MG63 (cell line): ENCODE results near the gene RTN4RL1. TPM values are rescaled to one million over a fixed set of nuclear protein-coding genes. Genes with fewer than 3 reads are reported as not detected.
"Not testable (repeated sequence)": the region's sequence is repeated elsewhere in the genome, so short reads cannot be mapped to it uniquely, and the experiment has no call there.

ENCODE experiments used
- DNase-seq: peaks from one replicate; pipeline ENCODE4 v3.0.0-alpha.2; 2020
- H3K27me3 ChIP-seq: fragments of 250-450 bp; sonication (Bioruptor Pico); 2 replicates; pipeline ENCODE4 v1.5.1; 2020; ENCODE audit warnings: mild to moderate bottlenecking, moderate library complexity
- H3K36me3 ChIP-seq: fragments of 250-450 bp; sonication (Bioruptor Pico); 2 replicates; pipeline ENCODE4 v1.5.1; 2020; ENCODE audit warnings: mild to moderate bottlenecking, moderate library complexity
- H3K4me3 ChIP-seq: fragments of 250-450 bp; sonication (Bioruptor Pico); 2 replicates; pipeline ENCODE4 v1.5.1; 2020; ENCODE audit warnings: mild to moderate bottlenecking, moderate library complexity
- H3K9me3 ChIP-seq: fragments of 250-450 bp; sonication (Bioruptor Pico); 2 replicates; pipeline ENCODE4 v1.5.1; 2020; ENCODE audit warnings: mild to moderate bottlenecking, moderate library complexity
- total RNA-seq: library from RNA; depleted of rRNA; stranded (reverse); fragments of >200 nt; shearing (Covaris generic); gene quantifications from 2 replicates; pipeline ENCODE4 v1.2.3, GENCODE V29; 2014; ENCODE audit warnings: low replicate concordance

Gene RTN4RL1
- total RNA-seq, 1 experiment from 2014 or later: 4.9 TPM

DNA sequence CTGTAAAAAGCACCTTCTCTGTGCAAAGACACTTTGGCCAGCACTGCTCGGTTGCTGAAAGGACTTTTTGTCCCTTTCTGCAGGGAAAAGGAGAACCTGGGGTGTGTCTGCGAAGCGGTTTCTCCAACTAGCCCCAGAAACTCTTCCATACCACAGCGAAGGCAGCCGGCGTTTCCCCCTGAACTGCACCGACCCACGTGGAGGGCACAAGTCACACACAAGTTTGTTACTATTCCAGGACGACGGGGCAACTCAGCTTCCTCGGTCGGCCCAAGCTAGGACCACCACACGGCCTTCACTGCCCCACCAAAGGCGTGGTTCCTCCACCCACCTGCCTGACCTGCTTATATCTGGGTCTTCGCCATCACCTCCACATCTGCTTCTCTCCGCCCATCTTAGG, 1.9 kb downstream of the RTN4RL1 start:
- DNase-seq: no peak
- no peak overlapping the region for H3K4me3 ChIP-seq
- H3K9me3 ChIP-seq: no peaks in the 10 kb centered on the region
- no peaks in the 10 kb centered on the region for H3K36me3 ChIP-seq
- no peaks in the 10 kb centered on the region for H3K27me3 ChIP-seq

GRCh38 chr17:2022647-2023240, 2.4 kb downstream of the RTN4RL1 start:
- H3K4me3 ChIP-seq: no peak overlapping the region
- no peaks in the 10 kb centered on the region for H3K9me3 ChIP-seq
- no peaks in the 10 kb centered on the region for H3K36me3 ChIP-seq
- H3K27me3 ChIP-seq: no peaks in the 10 kb centered on the region
- DNase-seq: no peak

GRCh38 chr17:2020721-2021120, 4.4 kb downstream of the RTN4RL1 start:
- Histone ChIP-seq H3K4me3 (no peak overlapping the region), H3K36me3 (no peaks in the 10 kb centered on the region), H3K9me3 (no peaks in the 10 kb centered on the region), H3K27me3 (no peaks in the 10 kb centered on the region)
- DNase-seq: no peak

- no peak for DNase-seq
- H3K27me3 ChIP-seq: no peaks in the 10 kb centered on the region
- no peak overlapping the region for H3K4me3 ChIP-seq
- no peaks in the 10 kb centered on the region for H3K36me3 ChIP-seq
- no peaks in the 10 kb centered on the region for H3K9me3 ChIP-seq
Observed at GRCh38 chr17:2019723-2020122, 5.4 kb downstream of the RTN4RL1 start.

DNA sequence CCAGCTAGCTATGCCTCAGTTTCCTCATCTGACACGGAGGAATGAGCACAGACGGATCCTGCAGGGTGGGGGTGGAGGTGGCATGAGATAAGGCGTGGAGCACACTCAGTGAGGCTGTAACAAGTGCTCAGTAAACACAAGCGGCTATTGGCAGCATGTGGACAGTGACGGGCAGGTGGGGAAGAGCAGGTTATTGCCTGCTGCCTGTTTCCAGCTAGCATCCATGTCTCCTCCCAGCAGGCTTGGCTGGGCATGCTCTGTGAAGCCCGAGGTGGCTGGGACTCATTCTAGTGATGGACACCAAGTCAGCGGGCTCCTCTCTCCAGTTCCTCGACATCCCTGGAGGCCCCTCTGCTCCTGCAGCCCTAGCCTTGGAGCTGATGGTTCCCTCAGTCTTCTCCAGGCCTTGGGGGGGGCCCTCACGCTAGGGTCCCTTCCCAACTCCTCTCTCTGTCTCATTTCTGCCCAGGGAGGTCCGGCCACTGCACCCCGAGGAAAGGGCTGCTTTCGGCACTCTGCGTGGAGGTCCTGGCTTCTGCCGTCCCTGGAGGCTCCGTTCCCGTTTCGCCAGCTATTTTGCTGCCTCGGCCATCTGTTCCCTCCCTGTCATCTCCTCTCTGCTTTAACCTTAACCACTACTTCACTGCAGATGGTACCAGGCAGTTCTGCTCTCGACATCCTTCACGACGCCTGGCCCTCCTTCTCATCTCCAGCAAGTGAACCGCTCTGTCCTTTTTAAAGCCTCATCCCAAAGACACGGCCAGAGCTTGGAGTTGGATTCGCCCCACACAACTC, 6.2 kb downstream of the RTN4RL1 start:
- Histone ChIP-seq H3K9me3 (no peaks in the 10 kb centered on the region), H3K4me3 (no peak overlapping the region), H3K36me3 (no peaks in the 10 kb centered on the region), H3K27me3 (no peaks in the 10 kb centered on the region)
- DNase-seq: no peak

DNA sequence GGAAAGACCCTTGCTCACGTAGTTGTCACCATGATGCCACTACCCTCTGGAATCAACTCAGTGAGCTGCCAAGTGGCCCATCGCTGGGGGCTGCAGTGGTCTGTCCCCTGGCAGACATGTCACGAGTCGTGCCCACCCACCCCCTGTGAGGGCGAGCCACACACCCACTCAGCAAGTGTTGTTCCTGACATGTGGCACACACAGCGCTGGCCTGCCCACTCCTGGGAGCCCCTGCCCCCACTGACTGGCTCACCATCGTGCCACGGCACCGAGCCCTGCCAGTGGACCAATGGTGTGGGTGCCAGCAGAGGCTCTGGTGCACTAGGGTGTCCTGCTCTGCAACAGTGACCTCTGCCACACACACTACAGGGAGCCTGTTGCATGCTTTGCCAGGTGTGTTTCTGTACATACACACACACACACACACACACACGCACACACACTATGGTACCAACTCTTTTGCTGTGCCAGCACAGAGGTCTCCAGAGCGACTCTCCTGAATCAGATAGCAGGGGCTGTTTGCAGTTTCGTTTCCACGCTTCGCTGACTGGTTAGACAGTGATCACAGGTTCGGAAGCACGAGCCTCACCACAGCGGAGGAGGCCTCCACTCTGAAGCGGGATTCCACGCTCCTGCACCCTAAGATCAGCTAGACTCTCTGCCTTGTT, 7.7 kb downstream of the RTN4RL1 start:
- H3K27me3 ChIP-seq: no peaks in the 10 kb centered on the region
- no peaks in the 10 kb centered on the region for H3K9me3 ChIP-seq
- no peaks in the 10 kb centered on the region for H3K36me3 ChIP-seq
- no peak overlapping the region for H3K4me3 ChIP-seq
- no peak for DNase-seq

DNA sequence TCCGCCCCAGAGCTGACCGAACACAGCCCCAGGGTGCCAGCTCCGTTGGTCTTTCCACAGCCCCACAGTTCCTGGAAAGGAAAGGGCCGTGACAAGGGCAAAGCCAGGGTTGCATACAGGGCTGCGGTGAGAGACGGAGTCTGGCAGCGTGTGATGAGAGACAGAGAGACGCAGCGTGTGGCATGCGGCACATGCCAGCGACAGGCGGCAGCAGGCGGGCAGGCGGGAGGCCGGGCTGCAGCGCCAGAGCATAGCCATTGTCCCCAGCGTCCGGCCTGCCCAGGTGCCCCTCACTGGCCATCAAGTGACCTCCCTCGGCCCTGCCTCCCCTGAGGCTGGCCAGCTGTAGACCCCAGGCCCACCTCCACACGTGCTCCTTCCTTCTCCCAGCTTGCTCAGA, 8.6 kb downstream of the RTN4RL1 start:
- Histone ChIP-seq H3K9me3 (no peaks in the 10 kb centered on the region), H3K27me3 (no peaks in the 10 kb centered on the region), H3K36me3 (no peaks in the 10 kb centered on the region), H3K4me3 (no peak overlapping the region)
- DNase-seq: no peak

GRCh38 chr17:2015314-2015713, 9.8 kb downstream of the RTN4RL1 start:
- no peak for DNase-seq
- H3K27me3 ChIP-seq: no peaks in the 10 kb centered on the region
- H3K9me3 ChIP-seq: no peaks in the 10 kb centered on the region
- H3K4me3 ChIP-seq: no peak overlapping the region
- no peaks in the 10 kb centered on the region for H3K36me3 ChIP-seq

- H3K36me3 ChIP-seq: no peaks in the 10 kb centered on the region
- no peak for DNase-seq
Observed at GRCh38 chr17:2013994-2014317, 11.2 kb downstream of the RTN4RL1 start.

GRCh38 chr17:2013220-2013993, 11.7 kb downstream of the RTN4RL1 start:
- H3K4me3 ChIP-seq, DNase-seq, H3K9me3 ChIP-seq, H3K36me3 ChIP-seq, H3K27me3 ChIP-seq: not testable (repeated sequence)

More at GRCh38 chr17:2013994-2014317, 11.2 kb downstream of the RTN4RL1 start:
- H3K27me3 ChIP-seq: no peaks in the 10 kb centered on the region
- H3K4me3 ChIP-seq: no peak overlapping the region
- H3K9me3 ChIP-seq: no peaks in the 10 kb centered on the region

GRCh38 chr17:2012499-2012898, 12.6 kb downstream of the RTN4RL1 start:
- no peaks in the 10 kb centered on the region for H3K27me3 ChIP-seq
- DNase-seq: no peak
- no peak overlapping the region for H3K4me3 ChIP-seq
- H3K36me3 ChIP-seq: no peaks in the 10 kb centered on the region
- H3K9me3 ChIP-seq: no peaks in the 10 kb centered on the region

GRCh38 chr17:2011411-2012371, 13.4 kb downstream of the RTN4RL1 start:
- H3K4me3 ChIP-seq: no peak overlapping the region

DNA sequence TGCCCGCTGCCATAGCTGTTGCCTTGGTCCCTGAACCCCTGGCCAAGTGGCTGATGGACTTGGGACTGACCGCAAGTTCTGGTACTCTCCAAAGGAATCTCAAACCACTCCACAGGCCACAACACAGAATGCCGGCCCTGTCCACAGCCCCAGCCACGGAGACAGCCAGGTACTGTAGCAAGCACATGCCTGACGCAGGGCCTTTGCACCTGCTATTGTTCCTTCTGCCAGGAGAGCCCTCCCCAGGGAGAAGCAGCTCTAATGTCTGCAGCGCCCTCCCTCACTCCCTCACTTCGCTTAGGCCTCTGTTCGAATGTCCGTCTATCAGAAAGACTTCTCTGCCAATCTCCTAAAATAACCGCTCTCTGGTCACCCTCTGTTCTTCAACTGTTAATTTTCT, 15.4 kb downstream of the RTN4RL1 start:
- Histone ChIP-seq H3K36me3 (no peaks in the 10 kb centered on the region), H3K27me3 (no peaks in the 10 kb centered on the region), H3K9me3 (no peaks in the 10 kb centered on the region), H3K4me3 (no peak overlapping the region)
- no peak for DNase-seq

More at GRCh38 chr17:2011411-2012371, 13.4 kb downstream of the RTN4RL1 start:
- no peaks in the 10 kb centered on the region for H3K27me3 ChIP-seq
- no peaks in the 10 kb centered on the region for H3K36me3 ChIP-seq
- DNase-seq: peak; percentile 86
- no peaks in the 10 kb centered on the region for H3K9me3 ChIP-seq

GRCh38 chr17:2008332-2009126, 16.6 kb downstream of the RTN4RL1 start:
- DNase-seq: no peak
- H3K4me3 ChIP-seq: no peak overlapping the region
- no peaks in the 10 kb centered on the region for H3K9me3 ChIP-seq
- H3K27me3 ChIP-seq: no peaks in the 10 kb centered on the region
- no peaks in the 10 kb centered on the region for H3K36me3 ChIP-seq

- no peak overlapping the region for H3K4me3 ChIP-seq
- H3K36me3 ChIP-seq: no peaks in the 10 kb centered on the region
- no peaks in the 10 kb centered on the region for H3K9me3 ChIP-seq
- no peak for DNase-seq
- no peaks in the 10 kb centered on the region for H3K27me3 ChIP-seq
Observed at GRCh38 chr17:2004435-2004952, 20.6 kb downstream of the RTN4RL1 start.
